Measurements from ENCODE around the gene DYRK2. TPM values are rescaled to one million over a fixed set of nuclear protein-coding genes. Genes with fewer than 3 reads are reported as not detected.

DYRK2 gene
- polyA plus RNA-seq, 3 donors: 7.5 to 12.5 (median 9.7) TPM

GRCh38 chr12:67649261-67649569 is 670 bp downstream of the DYRK2 start:
- Histone ChIP-seq H3K4me3 (replicated peaks in 1 of 3; ENCODE audit: low read depth in 2 of 3, low read length in 3 of 3) (peak overlapping the region; percentile 82 to 88 (median 84)), H2AFZ (ENCODE audit: insufficient read depth, low read depth, low read length, poor library complexity, severe bottlenecking) (peak overlapping the region; percentile 91)
- H3K4me1 Mint-ChIP-seq: peaks cover 28% of the 10 kb centered on the region

GRCh38 chr12:67649570-67650387 is 1.2 kb downstream of the DYRK2 start:
- intact Hi-C loops (cut with micrococcal nuclease): no loop called here
- DNase-seq: peak in 2 of 3 donors; percentile 20 to 25
- Mint-ChIP-seq H3K4me3 (peak overlapping the region; percentile 92 to 99), H3K9me3 (peaks cover 0 to 2% (median 0%) of the 10 kb centered on the region in 7 donors), H3K4me1 (peaks cover 30% of the 10 kb centered on the region), H3K36me3 (peaks cover 10 to 19% of the 10 kb centered on the region in 2 donors), H3K27me3 (ENCODE audit: low read depth in 3 of 3) (peaks cover 10 to 17% (median 12%) of the 10 kb centered on the region in 3 donors), H3K27ac (peak overlapping the region in 6 of 7 donors; percentile 20 to 75 (median 50))
- H3K27me3 ChIP-seq (ENCODE audit: control insufficient read depth in 2 of 2, insufficient read depth in 2 of 2, low read length in 2 of 2): peaks cover 0 to 8% of the 10 kb centered on the region in 2 donors
- peak overlapping the region; percentile 82 to 88 (median 84) for H3K4me3 ChIP-seq (replicated peaks in 1 of 3; ENCODE audit: low read depth in 2 of 3, low read length in 3 of 3)
- H3K4me1 ChIP-seq (ENCODE audit: control insufficient read depth in 1 of 2, insufficient read depth in 2 of 2, low read length in 2 of 2): peaks cover 21 to 29% of the 10 kb centered on the region in 2 donors
- H3K9me3 ChIP-seq (replicated peaks in 1 of 2; ENCODE audit: control insufficient read depth in 1 of 2, insufficient read depth in 1 of 2, low read length in 2 of 2): no peaks in the 10 kb centered on the region
- peak overlapping the region; percentile 91 for H2AFZ ChIP-seq (ENCODE audit: insufficient read depth, low read depth, low read length, poor library complexity, severe bottlenecking)
- peaks cover 43% of the 10 kb centered on the region for H4K20me1 ChIP-seq (ENCODE audit: insufficient read depth, low read length)
- WGBS (ENCODE audit: insufficient coverage): 0% methylated on average over 54 of the region's 65 CpGs
- peak overlapping the region; percentile 80 for H3K9ac ChIP-seq (ENCODE audit: insufficient read depth, low read length, poor library complexity, severe bottlenecking)
- peak overlapping the region; percentile 87 for H3K4me2 ChIP-seq (replicated peaks; ENCODE audit: extremely low read depth, low read length, poor library complexity, severe bottlenecking)
- peaks cover 45% of the 10 kb centered on the region for H3K79me2 ChIP-seq (ENCODE audit: insufficient read depth, low read length)
- TF ChIP-seq, protein P1, sequence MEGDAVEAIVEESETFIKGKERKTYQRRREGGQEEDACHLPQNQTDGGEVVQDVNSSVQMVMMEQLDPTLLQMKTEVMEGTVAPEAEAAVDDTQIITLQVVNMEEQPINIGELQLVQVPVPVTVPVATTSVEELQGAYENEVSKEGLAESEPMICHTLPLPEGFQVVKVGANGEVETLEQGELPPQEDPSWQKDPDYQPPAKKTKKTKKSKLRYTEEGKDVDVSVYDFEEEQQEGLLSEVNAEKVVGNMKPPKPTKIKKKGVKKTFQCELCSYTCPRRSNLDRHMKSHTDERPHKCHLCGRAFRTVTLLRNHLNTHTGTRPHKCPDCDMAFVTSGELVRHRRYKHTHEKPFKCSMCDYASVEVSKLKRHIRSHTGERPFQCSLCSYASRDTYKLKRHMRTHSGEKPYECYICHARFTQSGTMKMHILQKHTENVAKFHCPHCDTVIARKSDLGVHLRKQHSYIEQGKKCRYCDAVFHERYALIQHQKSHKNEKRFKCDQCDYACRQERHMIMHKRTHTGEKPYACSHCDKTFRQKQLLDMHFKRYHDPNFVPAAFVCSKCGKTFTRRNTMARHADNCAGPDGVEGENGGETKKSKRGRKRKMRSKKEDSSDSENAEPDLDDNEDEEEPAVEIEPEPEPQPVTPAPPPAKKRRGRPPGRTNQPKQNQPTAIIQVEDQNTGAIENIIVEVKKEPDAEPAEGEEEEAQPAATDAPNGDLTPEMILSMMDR (IDR thresholded peaks at IDR 0.05): no peak
- H3K36me3 ChIP-seq (replicated peaks in 1 of 2; ENCODE audit: control insufficient read depth in 1 of 2, insufficient read depth in 2 of 2, low read length in 2 of 2): no peaks in the 10 kb centered on the region
- peak overlapping the region in 1 of 2 donors; percentile 58 for H3K27ac ChIP-seq (ENCODE audit: low read depth in 1 of 2, low read length in 2 of 2)

More at GRCh38 chr12:67649261-67649569, 670 bp downstream of the DYRK2 start:
- Mint-ChIP-seq H3K4me3 (peak overlapping the region; percentile 92 to 99), H3K27ac (no peak overlapping the region), H3K36me3 (peaks cover 5 to 14% of the 10 kb centered on the region in 2 donors), H3K27me3 (ENCODE audit: low read depth in 3 of 3) (peaks cover 10 to 21% (median 12%) of the 10 kb centered on the region in 3 donors), H3K9me3 (peaks cover 0 to 2% (median 0%) of the 10 kb centered on the region in 7 donors)
- TF ChIP-seq, protein P1 (IDR thresholded peaks at IDR 0.05): no peak
- Histone ChIP-seq H3K27ac (ENCODE audit: low read depth in 1 of 2, low read length in 2 of 2) (peak overlapping the region in 1 of 2 donors; percentile 67), H3K36me3 (replicated peaks in 1 of 2; ENCODE audit: control insufficient read depth in 1 of 2, insufficient read depth in 2 of 2, low read length in 2 of 2) (no peaks in the 10 kb centered on the region), H3K9ac (ENCODE audit: insufficient read depth, low read length, poor library complexity, severe bottlenecking) (peak overlapping the region; percentile 80), H3K27me3 (ENCODE audit: control insufficient read depth in 2 of 2, insufficient read depth in 2 of 2, low read length in 2 of 2) (peaks cover 0 to 8% of the 10 kb centered on the region in 2 donors), H3K4me1 (ENCODE audit: control insufficient read depth in 1 of 2, insufficient read depth in 2 of 2, low read length in 2 of 2) (peaks cover 21 to 29% of the 10 kb centered on the region in 2 donors), H3K4me2 (replicated peaks; ENCODE audit: extremely low read depth, low read length, poor library complexity, severe bottlenecking) (peak overlapping the region; percentile 87), H4K20me1 (ENCODE audit: insufficient read depth, low read length) (peaks cover 37% of the 10 kb centered on the region), H3K9me3 (replicated peaks in 1 of 2; ENCODE audit: control insufficient read depth in 1 of 2, insufficient read depth in 1 of 2, low read length in 2 of 2) (no peaks in the 10 kb centered on the region), H3K79me2 (ENCODE audit: insufficient read depth, low read length) (peaks cover 40% of the 10 kb centered on the region)
- WGBS (ENCODE audit: insufficient coverage): under 1% methylated on average over 41 of the region's 41 CpGs
- intact Hi-C loops (cut with micrococcal nuclease): no loop called here
- DNase-seq: no peak

All from CD14-positive monocyte (primary cell).